Left kidney (tissue), 2 donors: Measurements from ENCODE around the gene PBX1. TPM values are rescaled to one million over a fixed set of nuclear protein-coding genes. Genes with fewer than 3 reads are reported as not detected.

Experiments
- DNase-seq: peaks from one replicate; pipeline ENCODE4 v3.0.0-alpha.2; 2013
- polyA plus RNA-seq: library from polyadenylated mRNA; unstranded; fragments of 120-200 nt; gene quantifications from one replicate; pipeline ENCODE4 v1.2.1, GENCODE V29; 2013; ENCODE audit not compliant: insufficient read length

The PBX1 gene
- polyA plus RNA-seq, 1 donor, result 172 TPM

GRCh38 chr1:164699815-164700491 is 141.0 kb downstream of the PBX1 start:
- no peak for DNase-seq

DNA sequence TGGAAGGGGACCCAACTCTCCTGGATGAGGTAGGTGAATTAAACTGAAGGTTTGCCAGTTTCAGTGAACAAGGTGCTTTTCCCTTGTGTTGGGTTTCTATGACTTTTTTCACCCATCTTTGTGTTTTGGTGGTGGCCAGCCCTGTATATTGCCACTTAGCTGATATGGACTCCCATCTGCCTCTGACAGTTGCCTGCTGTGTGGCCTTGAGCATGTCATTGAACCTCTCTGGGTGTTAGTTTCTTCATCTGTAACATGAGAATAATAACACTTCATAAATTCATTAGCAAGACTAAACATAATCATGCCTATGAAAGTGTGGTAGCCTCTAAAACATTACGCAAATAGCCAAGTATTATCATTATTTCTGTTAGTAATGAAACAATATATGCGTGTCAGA is 141.7 kb downstream of the PBX1 start:
- DNase-seq, result no peak

DNA sequence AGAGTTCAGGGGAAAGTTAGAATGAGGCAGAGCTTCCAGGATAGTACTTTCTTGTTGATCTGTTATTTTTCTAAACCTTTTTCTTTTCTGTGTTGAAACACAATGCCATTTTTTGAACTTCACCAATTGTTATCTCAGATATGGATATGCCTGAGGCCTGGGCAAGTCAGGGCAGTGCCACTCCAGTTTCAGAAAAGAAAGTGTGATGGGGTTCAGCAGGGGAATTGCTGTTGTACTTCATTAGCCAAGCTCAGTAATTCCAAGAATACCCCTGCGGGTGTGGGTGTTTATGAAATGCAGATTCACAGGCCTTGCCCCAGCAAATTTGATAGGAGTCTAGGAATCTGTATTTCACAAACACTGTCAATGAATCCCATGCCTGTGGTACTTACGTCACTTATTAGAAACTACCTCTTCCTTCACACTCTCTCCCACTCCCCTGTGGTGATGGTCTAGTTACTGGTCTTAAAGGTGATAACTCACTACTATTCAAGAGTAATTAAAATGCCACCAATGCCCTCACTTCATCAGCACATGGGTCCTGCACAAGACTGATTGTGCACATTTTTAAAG is 142.3 kb downstream of the PBX1 start:
- no peak for DNase-seq

- no peak for DNase-seq
Measured at GRCh38 chr1:164702216-164702615, 143.2 kb downstream of the PBX1 start.

DNA sequence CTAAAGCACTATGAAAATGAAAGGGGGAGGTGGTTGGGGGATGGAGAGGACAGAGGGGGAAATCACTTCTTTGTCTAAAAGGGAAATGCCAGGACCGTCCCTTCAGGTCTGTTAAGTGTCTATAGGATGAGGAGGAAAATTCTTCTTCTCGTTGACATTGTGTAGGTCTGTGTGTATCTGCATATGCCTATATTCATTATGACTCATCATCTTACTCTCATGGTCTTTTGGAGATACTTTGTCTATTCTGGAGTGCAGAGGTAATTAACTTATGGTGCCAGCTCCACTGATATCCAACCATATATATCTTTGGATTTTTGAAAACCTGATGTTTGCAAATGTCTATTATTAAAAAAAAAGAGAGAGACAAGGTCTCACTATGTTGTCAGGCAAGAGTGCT is 143.7 kb downstream of the PBX1 start:
- DNase-seq, result no peak

GRCh38 chr1:164703463-164703862 is 144.5 kb downstream of the PBX1 start:
- DNase-seq, result peak; percentile 44

DNA sequence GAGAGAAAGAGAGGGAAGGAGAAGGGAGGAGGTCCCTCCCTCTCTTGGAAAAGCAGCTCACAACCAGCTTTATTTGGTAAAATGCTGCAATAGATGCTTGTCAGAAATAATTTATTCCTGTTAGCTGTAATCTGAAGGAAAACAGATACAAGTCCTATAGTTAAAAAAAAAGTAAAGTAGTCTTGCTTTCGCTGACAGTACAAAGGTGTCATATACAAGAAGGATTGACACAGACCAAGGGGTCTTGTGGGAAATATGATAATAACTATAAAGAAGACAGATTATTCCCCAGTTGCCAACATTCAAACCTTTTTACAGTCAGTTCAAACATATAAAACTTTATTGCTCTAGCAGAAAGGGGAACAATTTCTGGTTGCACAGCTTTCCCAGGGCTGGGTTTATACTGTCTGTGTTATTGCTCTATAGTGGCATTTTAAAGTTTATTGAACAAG is 145.0 kb downstream of the PBX1 start:
- no peak for DNase-seq

DNA sequence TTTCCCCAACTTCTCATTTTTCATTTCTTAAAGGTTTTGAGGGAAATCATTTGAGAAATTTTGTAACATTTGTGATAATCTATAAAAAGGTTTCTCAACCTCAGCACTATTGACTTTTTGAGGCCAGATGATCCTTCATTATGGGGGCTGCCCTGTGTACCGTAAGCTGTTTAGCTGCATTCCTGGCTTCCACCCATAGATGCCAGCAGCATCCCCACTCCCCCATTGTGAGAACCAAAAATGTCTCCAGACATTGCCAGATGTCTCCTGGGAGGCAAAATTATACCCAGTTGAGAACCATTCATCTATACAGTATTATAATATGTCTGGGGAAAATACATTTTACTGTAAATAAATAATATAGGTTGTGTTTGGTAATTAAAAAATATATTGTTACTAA is 146.0 kb downstream of the PBX1 start:
- DNase-seq, result no peak

GRCh38 chr1:164706606-164706987 is 147.6 kb downstream of the PBX1 start:
- no peak for DNase-seq

- no peak for DNase-seq
Measured at GRCh38 chr1:164707868-164708331, 148.9 kb downstream of the PBX1 start.

DNA sequence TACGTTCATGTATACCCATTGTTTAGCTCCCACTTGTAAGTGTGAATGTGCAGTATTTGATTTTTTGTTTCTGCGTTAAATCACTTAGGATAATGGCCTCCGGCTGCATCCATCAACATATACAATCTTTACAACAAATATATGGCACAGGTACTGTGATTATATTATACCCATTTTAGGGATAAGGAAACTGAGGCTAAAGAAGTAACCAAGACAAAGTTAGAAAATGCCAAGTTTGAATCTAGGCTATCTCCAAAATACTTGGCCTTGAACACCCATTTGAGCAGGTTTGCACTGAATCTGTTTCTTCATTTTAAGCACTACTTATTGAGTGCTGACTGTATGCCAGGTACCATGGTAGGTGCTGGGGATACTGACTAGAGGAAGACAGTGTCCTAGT is 149.6 kb downstream of the PBX1 start:
- DNase-seq, result no peak

- no peak for DNase-seq
Measured at GRCh38 chr1:164709126-164709525, 150.1 kb downstream of the PBX1 start.

GRCh38 chr1:164709541-164710278 is 150.7 kb downstream of the PBX1 start:
- no peak for DNase-seq

- no peak for DNase-seq
Measured at GRCh38 chr1:164712131-164713036, 153.4 kb downstream of the PBX1 start.

DNA sequence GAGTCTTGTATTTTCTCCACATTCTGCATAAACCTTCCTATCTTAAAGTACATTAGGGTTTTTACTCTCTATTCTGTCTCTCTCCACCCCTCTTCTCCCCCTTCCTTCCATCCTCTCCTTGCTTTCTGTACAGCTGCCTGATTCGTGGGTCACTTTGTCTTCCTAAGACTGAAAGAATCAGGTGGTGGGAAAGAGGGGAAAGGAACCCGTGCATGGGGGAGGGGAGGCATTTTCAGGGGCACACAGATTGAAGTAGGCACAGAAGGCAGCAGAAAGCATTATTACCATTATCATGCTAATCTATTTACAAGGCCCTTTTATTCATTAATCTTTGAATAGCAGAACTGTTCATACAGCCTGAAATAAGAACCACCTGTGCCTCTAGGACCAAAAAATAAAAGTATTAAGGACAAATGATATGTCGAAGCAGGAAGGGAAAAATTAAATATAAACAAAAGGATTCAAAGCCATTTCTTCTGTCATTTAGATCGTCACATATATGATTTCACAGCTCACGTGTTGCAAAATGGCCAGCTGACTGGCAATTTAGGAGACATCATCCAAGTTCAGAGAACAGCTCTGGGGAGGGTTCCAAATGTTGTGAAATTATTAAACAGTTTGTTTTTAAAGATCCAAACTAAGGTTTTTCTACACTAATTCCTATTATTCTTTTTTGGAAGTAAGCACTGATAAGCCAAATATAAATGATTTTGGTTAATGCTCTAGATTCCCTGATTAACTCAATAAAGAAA is 154.6 kb downstream of the PBX1 start:
- no peak for DNase-seq

GRCh38 chr1:164716992-164717703 is 158.2 kb downstream of the PBX1 start:
- no peak for DNase-seq

GRCh38 chr1:164718821-164719220 is 159.8 kb downstream of the PBX1 start:
- no peak for DNase-seq

GRCh38 chr1:164719676-164720439 is 160.9 kb downstream of the PBX1 start:
- no peak for DNase-seq

DNA sequence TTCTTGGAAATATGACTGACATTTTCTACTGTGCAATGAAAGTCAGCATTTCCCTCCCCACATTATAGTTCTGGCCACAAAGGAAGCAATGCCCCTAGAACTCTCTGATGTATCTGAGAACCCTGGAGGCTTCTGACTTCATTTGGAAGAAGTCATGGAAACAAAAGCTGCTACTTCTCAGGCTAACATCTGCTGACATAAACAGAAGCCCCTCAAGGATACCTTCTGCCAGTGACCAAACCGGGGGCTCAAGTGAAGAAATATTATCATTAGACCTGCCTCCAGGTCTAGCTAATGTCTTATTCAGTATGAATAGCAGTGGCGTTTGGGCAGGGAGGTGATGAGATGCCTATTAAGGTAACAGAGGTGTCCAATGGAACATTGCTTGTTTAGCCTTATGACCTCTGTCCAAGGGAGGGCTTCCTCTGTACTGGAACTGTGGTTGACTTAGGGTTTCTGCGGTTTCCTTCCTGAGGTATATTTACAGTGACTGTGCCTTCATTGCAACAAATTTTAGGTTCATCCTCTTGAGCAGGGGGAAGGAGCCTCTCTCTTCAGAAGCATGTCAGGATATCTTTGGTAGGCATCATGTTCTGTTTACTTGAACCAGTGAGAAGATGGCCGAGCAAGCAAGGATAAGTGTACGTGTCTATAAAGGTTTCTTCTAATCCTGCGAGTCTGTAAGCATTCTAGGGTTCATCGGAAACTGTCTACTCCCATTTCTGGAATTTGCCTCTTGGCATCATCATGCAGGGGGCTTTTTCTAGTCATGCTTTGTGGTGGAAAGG is 161.7 kb downstream of the PBX1 start:
- no peak for DNase-seq

- DNase-seq, result no peak
Measured at GRCh38 chr1:164721228-164721496, 162.2 kb downstream of the PBX1 start.
